C4-2B (cell line): ENCODE data around the gene COG6.

Experiments
- ZFX ChIP-seq: fragments of 450-650 bp; IDR thresholded peaks from 2 replicates; pipeline ENCODE4 v1.6.1; 2017
- TF ChIP-seq, protein P1 (sequence below): fragments of 450-650 bp; conservative IDR thresholded peaks from 2 replicates; pipeline ENCODE4 v1.5.1; 2017; ENCODE audit warnings: mild to moderate bottlenecking

DNA sequence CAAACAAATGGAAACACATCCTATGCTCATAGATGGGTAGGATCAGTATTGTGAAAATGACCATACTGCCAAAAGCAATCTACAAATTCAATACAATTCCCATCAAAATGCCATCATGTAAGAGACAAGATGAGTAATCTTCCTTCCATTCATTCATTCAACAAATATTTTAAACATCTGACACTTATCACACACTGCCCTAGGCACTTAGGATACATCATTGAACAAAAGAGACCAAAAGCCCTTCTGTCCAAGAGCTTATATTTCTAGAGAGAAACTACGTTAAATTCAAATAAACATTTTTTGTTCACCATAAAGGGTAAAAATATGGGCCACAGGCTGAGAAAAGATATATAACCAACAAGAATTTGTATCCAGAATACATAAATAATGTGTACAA is 32.0 kb upstream of the COG6 start:
- TF ChIP-seq, protein P1, sequence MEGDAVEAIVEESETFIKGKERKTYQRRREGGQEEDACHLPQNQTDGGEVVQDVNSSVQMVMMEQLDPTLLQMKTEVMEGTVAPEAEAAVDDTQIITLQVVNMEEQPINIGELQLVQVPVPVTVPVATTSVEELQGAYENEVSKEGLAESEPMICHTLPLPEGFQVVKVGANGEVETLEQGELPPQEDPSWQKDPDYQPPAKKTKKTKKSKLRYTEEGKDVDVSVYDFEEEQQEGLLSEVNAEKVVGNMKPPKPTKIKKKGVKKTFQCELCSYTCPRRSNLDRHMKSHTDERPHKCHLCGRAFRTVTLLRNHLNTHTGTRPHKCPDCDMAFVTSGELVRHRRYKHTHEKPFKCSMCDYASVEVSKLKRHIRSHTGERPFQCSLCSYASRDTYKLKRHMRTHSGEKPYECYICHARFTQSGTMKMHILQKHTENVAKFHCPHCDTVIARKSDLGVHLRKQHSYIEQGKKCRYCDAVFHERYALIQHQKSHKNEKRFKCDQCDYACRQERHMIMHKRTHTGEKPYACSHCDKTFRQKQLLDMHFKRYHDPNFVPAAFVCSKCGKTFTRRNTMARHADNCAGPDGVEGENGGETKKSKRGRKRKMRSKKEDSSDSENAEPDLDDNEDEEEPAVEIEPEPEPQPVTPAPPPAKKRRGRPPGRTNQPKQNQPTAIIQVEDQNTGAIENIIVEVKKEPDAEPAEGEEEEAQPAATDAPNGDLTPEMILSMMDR: no peak
- no peak for TF ChIP-seq ZFX
